Immature natural killer cell (primary cell): ENCODE data around the gene NT5DC3. TPM values are rescaled to one million over a fixed set of nuclear protein-coding genes. Genes with fewer than 3 reads are reported as not detected.

Experiments
- DNase-seq, 3 donors: peaks; one replicate each; pipeline ENCODE4 v3.0.0; 2022; ENCODE audit warnings: mixed read lengths in 1 of 3
- H3K27ac Mint-ChIP-seq, 6 donors: one replicate each; pipeline ENCODE4 v1.8.0; 2020; ENCODE audit warnings: mixed read lengths in 6 of 6, mild to moderate bottlenecking in 5 of 6, inconsistent platforms in 4 of 6, moderate library complexity in 3 of 6
- H3K27me3 Mint-ChIP-seq, 3 donors: one replicate each; pipeline ENCODE4 v1.8.0; 2020 to 2021; ENCODE audit warnings: low read depth in 3 of 3, mild to moderate bottlenecking in 3 of 3, mixed read lengths in 3 of 3, moderate library complexity in 3 of 3, inconsistent platforms in 1 of 3
- H3K36me3 Mint-ChIP-seq, 3 donors: one replicate each; pipeline ENCODE4 v1.8.0; 2020; ENCODE audit warnings: mixed read lengths in 3 of 3, inconsistent platforms in 2 of 3, mild to moderate bottlenecking in 2 of 3
- H3K4me1 Mint-ChIP-seq, 2 donors: one replicate each; pipeline ENCODE4 v1.8.0; 2020; ENCODE audit warnings: inconsistent platforms in 2 of 2, mild to moderate bottlenecking in 2 of 2, mixed read lengths in 2 of 2, moderate library complexity in 1 of 2
- H3K4me3 Mint-ChIP-seq, 5 donors: one replicate each; pipeline ENCODE4 v1.8.0; 2020; ENCODE audit warnings: mild to moderate bottlenecking in 5 of 5, mixed read lengths in 5 of 5, inconsistent platforms in 3 of 5, moderate library complexity in 3 of 5
- H3K9me3 Mint-ChIP-seq, 6 donors: one replicate each; pipeline ENCODE4 v1.8.0; 2020; ENCODE audit warnings: mild to moderate bottlenecking in 6 of 6, mixed read lengths in 6 of 6, inconsistent platforms in 4 of 6, moderate library complexity in 3 of 6
- polyA plus RNA-seq, 3 donors: library from polyadenylated mRNA; unstranded; fragments of 300-500 nt; fragmentation: Illumina TruSeq; gene quantifications; one replicate each; pipeline ENCODE4 v1.2.3, GENCODE V29; 2021

NT5DC3 gene
- polyA plus RNA-seq = under 1 TPM; 0.07 to 0.31 (median 0.09) TPM

GRCh38 chr12:103840876-103841689, at the start of gene NT5DC3:
TSS of gene NT5DC3 (minus strand) at chr12:103841234. CDS start at chr12:103841156, 78 bp downstream.
- H3K9me3 Mint-ChIP-seq = no peaks in the 10 kb centered on the region
- no peaks in the 10 kb centered on the region for H3K36me3 Mint-ChIP-seq
- H3K4me3 Mint-ChIP-seq = peak within 1 kb of the TSS; percentile 87 to 93 (median 91)

GRCh38 chr12:103887738-103888137, 46.7 kb upstream of the NT5DC3 start:
- H3K4me3 Mint-ChIP-seq = no peak overlapping the region
- no peak for DNase-seq
- peaks cover 0 to 2% (median 0%) of the 10 kb centered on the region in 3 donors for H3K27me3 Mint-ChIP-seq
- H3K27ac Mint-ChIP-seq = no peak overlapping the region
- H3K9me3 Mint-ChIP-seq = no peaks in the 10 kb centered on the region
- peaks cover 0 to 5% (median 0%) of the 10 kb centered on the region in 3 donors for H3K36me3 Mint-ChIP-seq
- no peaks in the 10 kb centered on the region for H3K4me1 Mint-ChIP-seq

More at GRCh38 chr12:103840876-103841689, at the start of gene NT5DC3:
- peaks cover 13 to 21% of the 10 kb centered on the region in 2 donors for H3K4me1 Mint-ChIP-seq
- H3K27me3 Mint-ChIP-seq = peaks cover 10 to 15% (median 14%) of the 10 kb centered on the region in 3 donors
- peak within 1 kb of the TSS; percentile 62 to 89 (median 82) for H3K27ac Mint-ChIP-seq
- peak; percentile 80 to 85 (median 82) for DNase-seq

- DNase-seq = no peak
- peaks cover 0 to 2% (median 0%) of the 10 kb centered on the region in 3 donors for H3K27me3 Mint-ChIP-seq
- no peak overlapping the region for H3K4me3 Mint-ChIP-seq
- H3K36me3 Mint-ChIP-seq = peaks cover 0 to under 1% (median 0%) of the 10 kb centered on the region in 3 donors
- H3K4me1 Mint-ChIP-seq = no peaks in the 10 kb centered on the region
- H3K9me3 Mint-ChIP-seq = no peaks in the 10 kb centered on the region
- H3K27ac Mint-ChIP-seq = no peak overlapping the region
Measured at GRCh38 chr12:103886195-103886797, 45.3 kb upstream of the NT5DC3 start.

DNA sequence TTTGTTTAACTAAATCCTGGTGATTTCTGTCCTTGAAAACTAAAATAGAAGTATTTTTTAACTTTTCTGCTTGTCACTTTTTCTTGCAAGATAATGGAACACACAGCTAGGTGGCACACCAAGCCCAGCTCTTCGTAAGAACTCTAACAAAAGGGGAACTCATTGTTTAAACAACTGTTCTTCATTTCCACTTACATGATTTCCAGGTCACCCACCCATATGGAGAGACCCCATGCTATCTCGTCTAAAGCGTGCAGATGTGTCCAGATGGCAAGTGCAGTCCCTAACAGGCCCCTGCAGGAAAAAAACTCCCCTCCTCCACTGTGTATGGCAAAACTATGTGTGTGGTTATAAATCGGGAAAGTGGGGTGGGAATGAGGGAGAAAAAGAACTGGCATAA, 43.3 kb upstream of the NT5DC3 start:
- Mint-ChIP-seq H3K27me3 (peaks cover 0 to 2% (median 0%) of the 10 kb centered on the region in 3 donors), H3K4me1 (no peaks in the 10 kb centered on the region), H3K9me3 (no peaks in the 10 kb centered on the region), H3K27ac (no peak overlapping the region), H3K4me3 (no peak overlapping the region), H3K36me3 (no peaks in the 10 kb centered on the region)
- DNase-seq = peak in 1 of 3 donors; percentile 9

- H3K9me3 Mint-ChIP-seq = no peaks in the 10 kb centered on the region
- H3K4me3 Mint-ChIP-seq = no peak overlapping the region
- H3K36me3 Mint-ChIP-seq = no peaks in the 10 kb centered on the region
- no peak overlapping the region for H3K27ac Mint-ChIP-seq
- no peak for DNase-seq
- no peaks in the 10 kb centered on the region for H3K4me1 Mint-ChIP-seq
- peaks cover 0 to 2% (median 0%) of the 10 kb centered on the region in 3 donors for H3K27me3 Mint-ChIP-seq
Measured at GRCh38 chr12:103883908-103884307, 42.9 kb upstream of the NT5DC3 start.

DNA sequence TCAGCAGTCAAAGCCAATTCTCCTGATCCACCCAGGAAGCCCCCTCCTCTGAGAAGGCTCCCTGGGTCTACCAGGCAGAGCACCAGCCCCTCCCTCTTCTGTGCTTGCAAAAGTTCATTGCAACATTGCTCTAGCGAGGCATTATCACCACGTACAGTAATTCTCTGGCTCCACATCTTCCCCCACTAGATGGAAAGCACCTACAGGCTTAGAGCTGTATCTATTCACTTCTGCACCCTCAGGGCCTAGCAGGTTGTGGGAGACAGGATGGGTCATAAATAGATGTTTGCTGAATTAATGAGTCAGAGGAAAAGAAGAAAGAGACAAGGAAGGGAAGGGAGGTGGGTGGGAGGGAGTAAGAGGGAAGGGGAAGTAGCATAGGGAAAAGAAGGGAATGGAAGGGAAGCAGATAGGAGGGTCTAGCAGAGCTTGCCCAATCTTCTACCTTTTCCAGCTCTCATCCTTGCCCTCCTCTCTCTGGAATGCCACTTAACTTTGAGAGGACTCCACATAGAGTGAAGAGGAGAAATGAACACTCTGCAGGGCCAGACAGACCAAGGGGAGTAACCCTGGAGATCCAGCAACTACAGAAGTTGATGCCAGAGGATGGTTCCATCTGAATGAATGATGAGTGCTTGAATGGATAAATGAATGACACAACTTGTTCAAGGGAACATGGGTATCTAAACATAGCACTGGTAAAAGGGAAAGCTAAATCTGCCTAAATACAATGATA, 42.0 kb upstream of the NT5DC3 start:
- Mint-ChIP-seq H3K27me3 (peaks cover 0 to under 1% (median 0%) of the 10 kb centered on the region in 3 donors), H3K36me3 (no peaks in the 10 kb centered on the region), H3K4me1 (peaks cover 0 to under 1% of the 10 kb centered on the region in 2 donors), H3K9me3 (no peaks in the 10 kb centered on the region), H3K27ac (no peak overlapping the region), H3K4me3 (no peak overlapping the region)
- no peak for DNase-seq

DNA sequence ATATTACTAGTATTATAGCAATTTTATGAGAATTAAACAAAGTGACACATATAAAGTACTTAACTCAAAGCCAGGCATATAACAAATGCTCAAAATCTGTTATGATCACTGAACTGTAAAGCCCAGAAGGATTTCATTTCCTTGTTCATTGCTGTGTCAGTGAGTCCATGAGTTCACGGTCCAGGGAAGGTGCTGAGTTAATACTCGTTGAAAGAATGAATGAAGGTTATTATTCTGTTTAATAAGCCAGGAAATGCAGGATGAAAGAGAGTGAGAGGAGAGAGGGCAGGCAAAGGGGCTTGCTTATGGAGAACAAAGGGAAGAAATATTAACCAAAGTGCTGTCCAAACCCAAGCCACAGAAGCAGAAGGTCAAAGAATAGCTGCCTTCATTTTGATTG, 40.2 kb upstream of the NT5DC3 start:
- H3K27ac Mint-ChIP-seq = no peak overlapping the region
- no peaks in the 10 kb centered on the region for H3K27me3 Mint-ChIP-seq
- H3K36me3 Mint-ChIP-seq = no peaks in the 10 kb centered on the region
- no peak overlapping the region for H3K4me3 Mint-ChIP-seq
- no peak for DNase-seq
- peaks cover 0 to 2% of the 10 kb centered on the region in 2 donors for H3K4me1 Mint-ChIP-seq
- no peaks in the 10 kb centered on the region for H3K9me3 Mint-ChIP-seq

GRCh38 chr12:103880299-103881142, 39.5 kb upstream of the NT5DC3 start:
- Mint-ChIP-seq H3K4me3 (no peak overlapping the region), H3K27me3 (no peaks in the 10 kb centered on the region), H3K36me3 (no peaks in the 10 kb centered on the region), H3K4me1 (peaks cover 0 to 2% of the 10 kb centered on the region in 2 donors), H3K9me3 (no peaks in the 10 kb centered on the region), H3K27ac (peak overlapping the region in 1 of 6 donors; percentile 12)
- no peak for DNase-seq

DNA sequence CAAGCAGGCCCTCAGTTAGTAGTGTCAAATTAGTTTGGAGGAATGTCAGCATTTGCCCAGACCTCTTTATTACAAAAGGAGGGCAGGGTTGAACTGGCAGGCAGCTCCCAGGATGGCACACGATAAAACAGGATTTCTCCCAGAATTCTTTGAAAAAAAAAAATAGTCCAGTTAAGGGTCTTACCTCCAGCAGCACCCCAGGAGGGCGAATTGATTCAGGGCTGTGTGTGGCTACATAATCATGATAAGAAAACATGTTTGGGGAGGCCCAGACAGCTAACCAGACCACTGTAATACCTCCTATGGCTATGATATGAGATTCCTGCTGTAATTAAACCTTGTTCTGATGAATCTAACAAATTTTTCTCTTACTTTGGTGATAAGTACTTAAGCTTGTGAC, 38.8 kb upstream of the NT5DC3 start:
- H3K27me3 Mint-ChIP-seq = peaks cover 0 to 5% (median 0%) of the 10 kb centered on the region in 3 donors
- no peak for DNase-seq
- no peaks in the 10 kb centered on the region for H3K9me3 Mint-ChIP-seq
- H3K4me1 Mint-ChIP-seq = peaks cover 0 to 2% of the 10 kb centered on the region in 2 donors
- H3K27ac Mint-ChIP-seq = no peak overlapping the region
- no peak overlapping the region for H3K4me3 Mint-ChIP-seq
- H3K36me3 Mint-ChIP-seq = no peaks in the 10 kb centered on the region

GRCh38 chr12:103879048-103879692, 38.1 kb upstream of the NT5DC3 start:
- DNase-seq = no peak
- no peak overlapping the region for H3K4me3 Mint-ChIP-seq
- H3K27ac Mint-ChIP-seq = no peak overlapping the region
- peaks cover 0 to 2% of the 10 kb centered on the region in 2 donors for H3K4me1 Mint-ChIP-seq
- H3K27me3 Mint-ChIP-seq = peaks cover 0 to 5% (median 0%) of the 10 kb centered on the region in 3 donors
- H3K9me3 Mint-ChIP-seq = no peaks in the 10 kb centered on the region
- no peaks in the 10 kb centered on the region for H3K36me3 Mint-ChIP-seq

DNA sequence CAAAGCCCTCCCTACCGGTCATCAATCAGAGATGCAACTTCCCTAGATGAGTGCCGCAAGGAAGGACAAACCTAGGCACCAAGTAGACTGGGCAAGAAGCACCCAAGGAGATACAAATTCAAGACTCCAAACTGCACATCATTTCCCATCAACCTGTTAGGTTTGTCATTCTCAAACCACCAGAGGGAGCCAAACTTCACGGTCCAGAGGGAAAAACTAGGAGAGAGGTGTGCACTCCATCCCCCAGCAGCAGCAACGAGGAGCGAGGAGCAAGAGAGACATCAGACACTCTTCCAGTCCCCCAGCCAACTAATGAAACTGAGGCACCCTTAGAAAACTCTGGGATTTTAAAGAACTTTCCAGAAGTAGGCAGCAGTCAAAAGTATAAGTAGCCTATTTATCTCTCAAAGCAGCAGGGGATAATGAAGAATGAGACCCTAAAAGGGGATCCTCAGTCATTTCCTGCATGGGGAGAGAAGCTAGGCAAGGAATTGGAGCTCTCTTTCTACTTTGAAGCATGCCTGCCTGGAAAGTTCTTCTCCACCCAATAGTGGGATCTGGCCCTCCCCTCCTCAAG, 37.0 kb upstream of the NT5DC3 start:
- Mint-ChIP-seq H3K4me1 (peaks cover 0 to 2% of the 10 kb centered on the region in 2 donors), H3K4me3 (peak overlapping the region in 1 of 5 donors; percentile 2), H3K27me3 (peaks cover 0 to 5% (median 0%) of the 10 kb centered on the region in 3 donors), H3K36me3 (no peaks in the 10 kb centered on the region), H3K27ac (no peak overlapping the region), H3K9me3 (no peaks in the 10 kb centered on the region)
- peak; percentile 30 to 53 (median 46) for DNase-seq

DNA sequence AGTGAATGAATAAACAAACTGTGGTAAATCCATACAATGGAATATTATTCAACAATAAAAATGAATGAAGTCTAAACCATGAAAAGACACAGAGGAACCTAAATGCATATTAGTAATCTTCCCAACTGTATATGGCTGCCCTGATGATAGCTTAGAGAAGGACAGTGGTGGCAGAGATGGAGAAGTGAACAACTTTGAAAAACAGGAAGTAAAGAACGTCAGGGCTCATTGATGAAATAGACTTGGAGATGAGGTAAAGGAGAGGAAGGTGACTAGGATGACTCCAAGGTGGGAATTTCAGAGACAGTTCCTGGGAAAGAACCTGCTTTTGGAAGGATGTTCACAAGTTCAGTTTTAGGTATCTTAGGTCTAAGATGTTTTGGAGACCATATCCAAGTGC, 36.3 kb upstream of the NT5DC3 start:
- Mint-ChIP-seq H3K27ac (peak overlapping the region in 1 of 6 donors; percentile 25), H3K4me1 (peaks cover 0 to 2% of the 10 kb centered on the region in 2 donors), H3K27me3 (peaks cover 0 to 8% (median 0%) of the 10 kb centered on the region in 3 donors), H3K9me3 (no peaks in the 10 kb centered on the region), H3K4me3 (no peak overlapping the region), H3K36me3 (no peaks in the 10 kb centered on the region)
- DNase-seq = no peak
